Caco-2 (cell line): Measurements from ENCODE around the gene CYTL1. TPM values are rescaled to one million over a fixed set of nuclear protein-coding genes. Genes with fewer than 3 reads are reported as not detected.

Experiments used
- BruUV-seq: library from RNA; stranded (reverse); fragments of 400-500 nt; replicated peaks from 2 replicates; lab custom pipeline; 2021; lab: Mats Ljungman, UMichigan
- CTCF ChIA-PET: fragments of 300-600 bp; sonication (Branson Sonifier 250); formaldehyde crosslinking; loops from one replicate; lab custom pipeline; 2022; ENCODE audit warnings: antibody characterized with exemption; lab: Charles Lee
- POLR2A ChIA-PET: fragments of 300-600 bp; sonication (Branson Sonifier 250); formaldehyde crosslinking; loops from one replicate; lab custom pipeline; 2022; ENCODE audit warnings: antibody characterized with exemption; lab: Charles Lee
- DNase-seq, 2 experiments: peaks; one replicate each; pipeline versions ENCODE4 v3.0.0 to v3.0.0-alpha.2; 2020 to 2022
- H3K27me3 ChIP-seq: replicated peaks from 2 replicates; pipeline ENCODE4 v1.6.0; 2011; ENCODE audit warnings: low read length; ENCODE audit not compliant: control insufficient read depth, insufficient read depth
- H3K36me3 ChIP-seq: 2 replicates; pipeline ENCODE4 v1.5.1; 2011; ENCODE audit warnings: low read length; ENCODE audit not compliant: control insufficient read depth, insufficient read depth
- H3K4me1 ChIP-seq: fragments of 250-450 bp; sonication (Bioruptor Pico); 2 replicates; pipeline ENCODE4 v1.5.1; 2020; ENCODE audit warnings: mild to moderate bottlenecking
- H3K4me3 ChIP-seq: 2 replicates; pipeline ENCODE4 v1.5.1; 2011; ENCODE audit warnings: low read depth, mild to moderate bottlenecking, control low read depth, low read length
- H3K9me3 ChIP-seq: fragments of 250-450 bp; sonication (Bioruptor Pico); 2 replicates; pipeline ENCODE4 v1.5.1; 2020; ENCODE audit warnings: mild to moderate bottlenecking, moderate library complexity
- H3K27ac Mint-ChIP-seq: one replicate; pipeline ENCODE4 v1.8.0; 2022; ENCODE audit warnings: mixed read lengths; ENCODE audit not compliant: unreplicated experiment
- H3K27me3 Mint-ChIP-seq: one replicate; pipeline ENCODE4 v1.8.0; 2022; ENCODE audit warnings: mixed read lengths; ENCODE audit not compliant: insufficient read depth, unreplicated experiment
- H3K36me3 Mint-ChIP-seq: one replicate; pipeline ENCODE4 v1.8.0; 2022; ENCODE audit warnings: mild to moderate bottlenecking, mixed read lengths; ENCODE audit not compliant: insufficient read depth, unreplicated experiment
- H3K4me1 Mint-ChIP-seq: one replicate; pipeline ENCODE4 v1.8.0; 2022; ENCODE audit warnings: low read depth, mixed read lengths; ENCODE audit not compliant: unreplicated experiment
- H3K4me3 Mint-ChIP-seq: one replicate; pipeline ENCODE4 v1.8.0; 2022; ENCODE audit warnings: mild to moderate bottlenecking, moderate library complexity, mixed read lengths; ENCODE audit not compliant: unreplicated experiment
- H3K9me3 Mint-ChIP-seq: one replicate; pipeline ENCODE4 v1.8.0; 2022; ENCODE audit warnings: mixed read lengths; ENCODE audit not compliant: unreplicated experiment
- CTCF ChIP-seq, 2 experiments: fragments of 200-600 bp in 1 of 2; IDR thresholded peaks; 1 replicate in 1 of 2; 2 replicates in 1 of 2; pipeline versions ENCODE4 v1.5.1 to v1.8.0; 2011 to 2022; ENCODE audit warnings: antibody characterized with exemption in 1 of 2, control low read depth in 1 of 2, inconsistent platforms in 1 of 2, low read depth in 1 of 2, low read length in 1 of 2, mild to moderate bottlenecking in 1 of 2, moderate library complexity in 1 of 2; ENCODE audit not compliant: insufficient read depth in 1 of 2, severe bottlenecking in 1 of 2, unreplicated experiment in 1 of 2
- intact Hi-C: fragments of 100-400 bp; cut with micrococcal nuclease; formaldehyde crosslinking; loops from one replicate; pipeline ENCODE4 v1.10.0; 2022; ENCODE audit not compliant: unreplicated experiment
- total RNA-seq: library from RNA; stranded (reverse); gene quantifications from 2 replicates; pipeline ENCODE4 v1.2.3, GENCODE V29; 2022

The CYTL1 gene
- total RNA-seq, 1 experiment from 2014 or later, result not detected

DNA sequence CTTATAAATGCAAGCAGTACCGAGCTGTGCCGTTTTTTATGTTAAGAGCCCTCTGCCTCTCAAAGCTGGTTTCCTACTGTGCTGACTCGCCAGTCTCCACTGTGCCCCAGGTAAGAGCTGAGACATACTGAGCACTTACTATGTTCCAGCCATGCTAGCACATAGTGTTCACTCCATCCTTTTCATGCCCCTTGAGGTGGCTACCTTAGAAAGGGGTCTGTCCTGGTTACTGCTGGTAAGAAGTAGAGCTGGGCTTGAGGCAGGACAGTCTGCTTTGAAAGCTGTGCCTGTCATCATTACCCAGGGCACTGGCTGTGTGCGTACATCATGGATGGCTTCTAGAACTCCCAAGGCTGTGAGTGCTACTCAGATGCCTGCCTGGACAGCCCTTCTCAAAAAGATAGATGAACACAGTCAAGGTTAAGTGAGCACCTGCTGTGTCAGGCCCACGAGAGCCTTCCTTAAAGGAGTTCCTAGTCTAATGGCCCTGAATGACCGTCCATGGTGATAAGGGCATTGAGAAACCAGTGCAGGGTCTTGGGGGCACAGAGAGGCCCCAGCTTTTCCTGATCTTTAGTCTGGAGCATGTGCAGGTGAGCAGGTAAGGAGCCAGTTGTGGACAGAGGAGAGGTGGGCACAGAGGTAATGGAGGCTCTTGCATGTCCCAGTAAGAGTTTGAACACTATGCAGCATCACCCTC lies 33.6 kb upstream of the CYTL1 start:
- H3K27ac Mint-ChIP-seq, result peak overlapping the region; percentile 88
- H3K9me3 ChIP-seq, result no peaks in the 10 kb centered on the region
- no peaks in the 10 kb centered on the region for H3K27me3 ChIP-seq
- TF ChIP-seq CTCF (IDR thresholded peaks at IDR 0.05; ENCODE audit: insufficient read depth in 1 of 2, low read depth in 1 of 2, low read length in 1 of 2, severe bottlenecking in 1 of 2, unreplicated experiment in 1 of 2), result no peak
- no peak overlapping the region for H3K4me3 ChIP-seq
- H3K9me3 Mint-ChIP-seq, result no peaks in the 10 kb centered on the region
- peaks cover 51% of the 10 kb centered on the region for H3K4me1 ChIP-seq
- no peaks in the 10 kb centered on the region for H3K36me3 ChIP-seq
- intact Hi-C loops, result loop anchor here (10.0 kb wide), 1 partner anchor 322 kb away; no protein-coding TSS in a partner anchor
- CTCF ChIA-PET, result no interaction called here
- BruUV-seq, result no TSS peak
- H3K4me1 Mint-ChIP-seq, result peaks cover 25% of the 10 kb centered on the region
- H3K4me3 Mint-ChIP-seq, result peak overlapping the region; percentile 73
- POLR2A ChIA-PET, result no interaction called here
- no peak for DNase-seq
- peaks cover 18% of the 10 kb centered on the region for H3K36me3 Mint-ChIP-seq
- no peaks in the 10 kb centered on the region for H3K27me3 Mint-ChIP-seq

GRCh38 chr4:5052204-5052702 lies 33.0 kb upstream of the CYTL1 start:
- Histone ChIP-seq H3K27me3 (no peaks in the 10 kb centered on the region), H3K9me3 (no peaks in the 10 kb centered on the region), H3K4me1 (peaks cover 45% of the 10 kb centered on the region), H3K36me3 (no peaks in the 10 kb centered on the region), H3K4me3 (no peak overlapping the region)
- no peak for DNase-seq
- Mint-ChIP-seq H3K4me3 (peak overlapping the region; percentile 73), H3K4me1 (peaks cover 19% of the 10 kb centered on the region), H3K36me3 (peaks cover 18% of the 10 kb centered on the region), H3K27ac (no peak overlapping the region), H3K9me3 (no peaks in the 10 kb centered on the region), H3K27me3 (no peaks in the 10 kb centered on the region)
- TF ChIP-seq CTCF (IDR thresholded peaks at IDR 0.05; ENCODE audit: insufficient read depth in 1 of 2, low read depth in 1 of 2, low read length in 1 of 2, severe bottlenecking in 1 of 2, unreplicated experiment in 1 of 2), result no peak
- ChIA-PET CTCF (no interaction called here), POLR2A (no interaction called here)
- intact Hi-C loops, result loop anchor here (10.0 kb wide), 1 partner anchor 323 kb away; no protein-coding TSS in a partner anchor
- TSS peak; percentile 36 for BruUV-seq

GRCh38 chr4:5051278-5052203 lies 32.3 kb upstream of the CYTL1 start, which contains the start of gene STK32B:
STK32B (plus strand) TSS chr4:5051480.
- peak in 1 of 2 experiments; percentile 38 for DNase-seq
- Mint-ChIP-seq H3K9me3 (no peaks in the 10 kb centered on the region), H3K4me3 (peak within 1 kb of the TSS; percentile 73), H3K36me3 (peaks cover 16% of the 10 kb centered on the region), H3K27me3 (no peaks in the 10 kb centered on the region), H3K4me1 (peaks cover 17% of the 10 kb centered on the region), H3K27ac (peak within 1 kb of the TSS; percentile 42)
- H3K4me1 ChIP-seq, result peaks cover 37% of the 10 kb centered on the region
- no peak for TF ChIP-seq CTCF (IDR thresholded peaks at IDR 0.05; ENCODE audit: insufficient read depth in 1 of 2, low read depth in 1 of 2, low read length in 1 of 2, severe bottlenecking in 1 of 2, unreplicated experiment in 1 of 2)
- H3K27me3 ChIP-seq, result no peaks in the 10 kb centered on the region
- H3K9me3 ChIP-seq, result no peaks in the 10 kb centered on the region
- BruUV-seq, result no TSS peak
- POLR2A ChIA-PET, result interaction anchor here (0.5 kb wide), 1 partner anchor 124 kb away, joined by 3 read pairs; no protein-coding TSS in a partner anchor
- peak within 1 kb of the TSS; percentile 34 for H3K4me3 ChIP-seq
- CTCF ChIA-PET, result no interaction called here
- intact Hi-C loops, result loop anchor here (2.0 to 10.0 kb wide), 2 partner anchors 323 to 761 kb away; no protein-coding TSS in a partner anchor
- no peaks in the 10 kb centered on the region for H3K36me3 ChIP-seq
